T47D (cell line): ENCODE measurements around the gene KCTD6.

Experiments used
- DNase-seq, 2 experiments: peaks; one replicate each; pipeline versions ENCODE4 v3.0.0 to v3.0.0-alpha.2; 2011 to 2012; ENCODE audit warnings: low read depth in 1 of 2, low spot score in 1 of 2
- JUND ChIP-seq: IDR thresholded peaks from 2 replicates; pipeline ENCODE4 v1.6.1; 2012; ENCODE audit warnings: low read depth
- in situ Hi-C: cut with HindIII; loops from 2 replicates; pipeline ENCODE4 v1.10.0; 2016; ENCODE audit warnings: low sequenced_read_pairs, low pct_unique_long_range_greater_than_20kb

KCTD6 gene

DNA sequence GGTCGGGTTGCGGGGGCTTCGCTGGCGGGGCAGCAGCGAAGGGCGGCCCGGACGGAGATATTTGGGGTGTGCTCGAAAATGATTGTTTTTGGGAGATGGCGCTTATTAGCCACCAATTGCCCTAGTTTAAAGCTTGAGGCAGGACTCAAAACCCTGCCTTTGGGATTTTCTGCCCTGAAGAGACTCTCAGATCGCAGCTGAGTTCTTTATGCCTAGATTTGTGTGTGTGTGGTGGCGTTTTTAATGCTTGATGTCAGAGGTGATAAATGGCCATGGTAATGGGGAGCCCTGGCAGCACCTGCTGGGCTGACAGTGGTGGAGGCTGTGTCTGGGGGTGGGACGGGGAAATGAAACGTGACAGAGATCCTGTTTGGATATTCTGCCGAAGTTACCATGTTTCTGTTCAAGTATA lies 604 bp downstream of the KCTD6 start:
- in situ Hi-C loops = no loop called here
- peak in 1 of 2 experiments; percentile 54 for DNase-seq
- no peak for TF ChIP-seq JUND

DNA sequence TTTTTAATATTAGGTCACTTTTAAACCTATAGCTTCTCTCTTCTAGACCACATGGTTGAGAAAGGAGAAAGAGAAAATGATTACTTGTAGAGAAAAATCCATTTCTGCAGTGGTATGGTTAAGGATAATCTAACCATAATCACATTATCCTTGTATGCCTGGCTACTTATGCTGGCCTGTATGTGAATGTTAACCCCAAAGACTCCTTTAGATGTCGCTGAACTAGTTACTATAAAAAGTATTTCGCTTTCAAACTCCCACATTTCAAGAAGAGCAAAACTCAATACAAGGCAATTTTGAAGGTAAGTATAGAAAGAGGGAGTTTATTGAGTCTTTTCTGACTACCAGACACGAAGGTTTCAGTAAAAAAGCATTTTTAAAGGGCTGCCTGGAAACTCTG lies 2.2 kb downstream of the KCTD6 start:
- in situ Hi-C loops = no loop called here
- no peak for TF ChIP-seq JUND
- DNase-seq = peak in 1 of 2 experiments; percentile 52

DNA sequence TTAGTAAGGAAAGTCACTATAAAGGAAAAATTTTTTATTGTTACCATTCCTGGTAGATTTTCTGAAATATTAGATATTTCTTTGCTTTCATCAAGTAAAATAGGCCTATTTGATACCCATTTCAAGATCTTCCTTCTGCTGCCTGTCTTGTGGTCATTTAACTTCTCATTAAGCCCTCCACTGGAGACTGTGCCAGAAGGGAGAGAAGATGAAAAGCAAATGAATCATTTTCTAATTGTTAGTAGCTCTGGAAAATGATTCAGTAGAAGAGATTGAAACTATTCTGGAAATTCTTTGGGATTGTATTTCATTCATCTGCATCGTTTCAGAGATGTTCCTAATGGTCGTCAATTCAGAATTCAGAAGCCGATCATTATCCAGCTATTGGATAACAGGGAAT lies 3.2 kb downstream of the KCTD6 start:
- in situ Hi-C loops = no loop called here
- TF ChIP-seq JUND = no peak
- no peak for DNase-seq

DNA sequence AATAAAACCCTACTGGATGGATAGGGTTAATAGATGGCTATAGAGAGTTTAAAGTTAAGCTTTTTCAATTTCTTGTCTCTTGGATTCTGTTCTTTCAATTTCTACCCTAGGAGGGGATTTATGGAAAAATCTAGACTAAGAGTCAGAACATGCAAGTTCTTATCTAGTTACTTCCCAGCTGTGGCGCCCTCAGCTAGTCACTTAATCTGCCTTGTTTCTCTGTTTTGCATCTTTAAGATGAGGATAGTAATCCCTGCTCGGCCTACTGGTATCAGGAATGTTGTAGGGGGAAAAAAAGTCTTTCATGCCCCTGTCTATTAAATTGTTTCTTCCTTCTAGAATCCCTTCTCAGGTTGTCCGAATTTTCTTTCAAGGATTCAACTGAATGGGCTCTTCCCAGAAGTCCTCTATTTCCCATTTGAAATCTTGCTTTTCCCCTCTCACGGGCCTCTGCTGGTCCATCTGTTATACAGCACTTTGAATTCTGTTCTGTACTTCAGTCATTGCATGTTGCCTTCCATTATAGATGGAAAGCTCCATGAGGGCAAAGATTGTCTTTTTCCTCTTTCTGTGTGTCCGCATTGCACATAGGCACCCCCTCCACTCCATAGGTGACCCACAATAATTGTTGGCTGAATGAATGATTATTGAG lies 4.4 kb downstream of the KCTD6 start:
- in situ Hi-C loops = no loop called here
- no peak for TF ChIP-seq JUND
- DNase-seq = peak in 1 of 2 experiments; percentile 20

DNA sequence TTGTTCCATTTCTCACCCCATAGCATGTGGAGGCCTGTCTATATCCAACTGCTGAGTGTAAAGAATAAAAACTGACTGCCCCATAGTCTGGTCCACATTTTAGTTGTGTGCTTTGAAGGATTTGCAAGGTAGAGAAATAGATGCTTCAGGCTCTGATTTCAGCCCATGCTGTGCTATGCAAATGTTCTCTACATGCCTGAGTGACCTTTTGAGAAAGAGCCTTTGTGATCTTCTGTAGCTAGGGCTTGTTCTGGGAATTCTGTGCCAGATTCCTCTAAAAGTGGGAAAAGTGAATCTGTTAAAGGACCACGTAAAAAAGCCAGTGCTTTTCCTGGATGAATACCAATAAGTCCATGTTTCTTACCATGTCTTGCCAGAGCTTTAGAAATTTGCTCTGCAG lies 5.2 kb downstream of the KCTD6 start:
- in situ Hi-C loops = no loop called here
- DNase-seq = peak in 1 of 2 experiments; percentile 33
- TF ChIP-seq JUND = no peak

DNA sequence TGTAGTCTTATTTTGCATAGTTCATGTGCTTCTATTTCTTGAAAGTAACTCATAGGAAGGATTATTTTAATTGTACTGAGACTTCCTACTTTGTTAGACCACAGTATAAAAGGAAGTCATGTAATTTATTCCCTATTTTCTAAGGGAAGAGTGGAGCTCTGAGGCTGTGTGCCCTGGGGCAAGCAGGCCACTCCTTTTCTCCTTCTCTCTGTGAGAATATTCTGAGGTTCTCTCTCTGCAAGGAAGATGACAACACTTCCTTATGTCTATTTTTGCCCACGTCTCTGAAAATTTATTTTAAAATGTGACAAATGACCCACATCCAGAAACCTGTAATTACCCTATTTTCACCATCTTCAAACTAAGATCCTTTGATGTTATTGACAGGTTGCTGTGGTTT lies 11.0 kb downstream of the KCTD6 start:
- no peak for DNase-seq
- no peak for TF ChIP-seq JUND
- in situ Hi-C loops = no loop called here

DNA sequence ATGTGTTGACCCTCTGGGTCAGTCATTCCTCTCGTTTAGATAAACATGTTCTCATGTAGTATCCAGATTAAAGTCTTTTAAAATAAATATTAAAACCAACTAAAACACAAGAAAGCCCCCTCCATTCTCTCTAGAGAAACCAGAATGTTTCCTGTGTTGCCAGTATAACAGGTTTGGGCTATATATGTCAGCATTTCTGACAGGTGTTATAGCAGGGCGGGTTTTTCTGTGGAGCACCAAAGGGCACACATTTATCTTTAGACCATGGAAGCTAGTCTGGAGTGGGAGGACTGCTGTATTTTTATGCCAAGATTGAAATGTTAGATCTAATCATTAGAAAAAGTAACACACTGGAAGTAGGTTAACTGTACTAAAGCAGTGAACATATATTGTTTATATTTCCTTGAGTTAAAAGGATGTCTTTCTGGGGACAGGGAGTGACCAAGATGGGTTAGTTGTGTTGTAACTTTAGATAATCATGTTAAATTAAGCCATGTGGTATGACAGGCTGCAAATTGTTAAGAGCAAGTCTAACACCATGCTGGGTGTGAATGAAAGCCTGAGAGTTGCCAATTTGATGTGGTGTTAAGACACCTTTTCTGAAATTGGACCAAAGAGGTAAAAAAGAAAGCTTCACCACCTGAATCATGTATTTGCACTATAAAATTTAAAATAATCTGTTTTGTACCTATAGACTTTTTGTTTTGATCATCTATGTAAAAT lies 15.6 kb downstream of the KCTD6 start:
- in situ Hi-C loops = no loop called here
- peak in 1 of 2 experiments; percentile 37 for DNase-seq
- no peak for TF ChIP-seq JUND

DNA sequence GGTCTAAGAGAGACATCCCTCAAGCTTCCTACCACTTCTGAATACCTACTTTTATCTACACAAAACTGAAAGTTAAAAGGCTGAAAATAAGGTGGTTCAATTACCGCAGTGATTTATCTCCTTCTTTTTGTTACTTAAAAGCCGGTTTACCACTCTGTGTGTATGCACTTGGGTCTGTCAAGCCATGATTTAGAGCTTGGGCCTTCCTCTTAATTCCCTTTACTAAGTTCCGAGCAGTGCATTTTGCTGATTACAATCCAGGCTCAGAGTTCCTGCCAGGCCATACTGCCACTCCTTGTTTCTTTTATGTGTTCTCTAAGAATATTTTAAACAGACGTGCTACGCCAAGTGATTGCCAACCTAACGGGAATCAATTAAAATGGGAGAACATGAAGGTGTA lies 16.5 kb downstream of the KCTD6 start:
- in situ Hi-C loops = no loop called here
- DNase-seq = no peak
- TF ChIP-seq JUND = no peak

DNA sequence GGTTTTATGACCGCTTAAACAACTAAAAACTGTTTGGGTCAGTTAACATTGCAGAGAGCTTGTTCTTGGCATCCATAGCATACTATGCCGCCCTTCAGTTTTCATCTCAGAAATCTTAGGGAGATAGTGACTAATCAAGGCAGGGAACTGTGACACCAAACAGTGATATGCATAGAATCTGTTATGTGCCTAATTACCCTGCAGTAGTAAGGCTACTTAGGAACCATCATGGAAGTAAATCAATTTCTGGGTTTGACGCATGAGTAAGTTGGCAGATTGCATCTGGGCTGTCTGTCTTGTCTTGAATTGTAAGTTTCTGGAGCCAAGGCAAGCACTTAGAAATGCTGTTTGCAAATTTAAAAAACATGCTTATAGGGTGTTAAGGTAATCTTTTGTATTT lies 22.5 kb downstream of the KCTD6 start:
- DNase-seq = no peak
- no peak for TF ChIP-seq JUND
- in situ Hi-C loops = no loop called here

DNA sequence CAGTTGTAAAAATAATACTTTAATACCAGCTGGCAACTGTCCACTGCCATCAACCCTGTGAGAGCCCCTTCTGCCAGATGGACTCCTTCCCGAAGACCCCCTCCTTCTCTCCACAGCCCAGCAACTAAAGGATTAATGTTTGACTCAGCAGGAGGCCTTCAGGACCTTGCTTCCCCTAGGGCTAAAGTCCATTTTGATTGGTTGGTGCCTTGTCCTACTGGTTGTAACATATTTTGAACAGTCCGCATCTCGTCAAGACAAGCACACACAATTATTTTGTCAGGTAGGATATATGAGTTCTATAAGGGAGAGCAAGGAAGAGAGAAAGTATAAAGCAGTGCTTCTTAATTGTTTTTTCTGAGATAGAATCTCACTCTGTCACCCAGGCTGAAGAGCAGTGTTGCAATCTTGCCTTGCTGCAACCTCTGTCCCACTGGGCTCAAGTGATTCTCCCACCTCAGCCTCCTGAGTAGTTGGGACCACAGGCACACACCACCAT lies 26.4 kb downstream of the KCTD6 start:
- in situ Hi-C loops = no loop called here
- no peak for TF ChIP-seq JUND

DNA sequence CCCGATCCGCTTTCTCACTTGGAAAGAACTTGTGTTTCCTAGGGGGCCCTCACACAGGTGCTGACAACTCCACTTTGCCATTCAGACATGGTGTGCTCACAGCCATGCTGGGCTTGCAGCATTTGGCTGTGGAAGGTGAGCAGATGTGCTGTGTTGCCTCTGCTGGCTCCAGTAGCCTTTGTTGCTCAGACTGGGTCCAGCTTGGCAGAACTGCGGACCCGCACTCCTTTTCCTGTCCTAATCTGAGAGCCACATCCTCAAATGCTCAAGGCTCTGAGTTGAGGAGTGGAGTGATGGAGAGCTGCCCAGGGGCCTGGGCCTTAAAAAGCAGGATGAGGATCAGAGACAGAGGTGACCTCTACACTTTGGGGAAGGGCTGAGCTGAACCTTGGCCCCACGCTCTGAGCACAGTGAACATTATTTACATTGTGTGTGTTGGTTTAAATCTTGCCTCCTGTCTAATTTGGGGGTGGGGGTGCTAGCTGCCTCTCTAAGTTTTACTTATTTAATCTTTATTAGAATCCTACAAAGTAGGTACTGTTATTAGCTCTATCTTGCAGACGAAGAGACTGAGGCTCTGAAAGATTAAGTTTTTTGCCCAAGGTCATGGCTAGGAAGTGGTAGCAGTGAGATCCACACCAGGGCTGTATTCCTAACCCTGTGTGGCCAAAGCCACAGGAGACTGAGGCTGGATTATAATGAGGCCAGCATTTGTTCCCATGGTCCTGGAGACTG lies 27.9 kb downstream of the KCTD6 start:
- DNase-seq = no peak
- no peak for TF ChIP-seq JUND
- in situ Hi-C loops = no loop called here

More for the DNA sequence above, 26.4 kb downstream of the KCTD6 start:
- peak in 1 of 2 experiments; percentile 77 for DNase-seq

DNA sequence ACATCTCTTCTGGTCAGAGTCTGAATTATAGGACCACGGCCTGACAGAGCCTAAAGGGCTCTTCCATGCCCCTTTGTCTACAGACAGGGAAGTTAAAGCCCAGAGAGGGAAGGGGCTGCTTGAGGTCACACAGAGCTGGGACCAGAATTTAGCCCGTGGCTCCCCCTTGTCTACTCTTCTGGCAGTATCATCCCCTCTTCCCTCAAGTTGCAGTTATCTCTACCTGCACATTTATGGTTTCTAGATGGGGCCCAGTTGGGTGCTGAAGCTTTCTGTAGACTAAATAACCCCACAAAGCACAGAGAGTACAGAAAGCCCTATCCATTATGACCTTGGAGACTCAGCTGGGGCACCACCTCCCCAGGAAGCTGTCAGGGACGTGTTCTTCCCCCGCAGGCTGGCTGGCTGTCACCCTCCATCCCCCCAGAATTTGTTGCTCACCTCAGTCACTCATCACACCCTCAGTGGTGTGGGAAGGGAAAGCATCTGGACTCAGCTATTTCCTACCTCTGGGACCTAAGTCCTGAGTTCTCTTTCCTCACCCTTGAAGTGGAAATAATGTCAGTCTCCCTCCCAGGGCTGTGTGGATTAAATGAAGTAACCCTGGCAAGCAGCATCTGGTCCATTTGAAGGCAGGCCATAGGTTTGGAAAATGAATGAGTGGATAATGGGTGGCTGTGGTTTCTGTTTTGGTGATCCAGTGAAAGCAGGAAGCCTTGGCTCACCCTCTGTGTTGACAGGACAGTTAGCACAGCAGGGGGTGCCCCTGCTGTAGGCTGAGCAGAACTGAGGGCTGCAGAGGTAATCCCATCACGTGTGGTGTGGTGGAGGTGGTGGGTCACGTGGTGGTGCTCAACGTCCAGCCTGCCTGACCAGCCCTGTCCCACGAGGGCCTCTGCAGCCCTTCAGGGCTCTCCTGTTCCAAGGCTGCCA lies 28.8 kb downstream of the KCTD6 start:
- in situ Hi-C loops = no loop called here
- DNase-seq = peak in 1 of 2 experiments; percentile 84
- no peak for TF ChIP-seq JUND
